AG09309 (cell line): ENCODE measurements around the gene PRELP.

Experiments used
- DNase-seq: peaks from one replicate; pipeline ENCODE4 v3.0.0-alpha.2; 2010; ENCODE audit warnings: low read depth
- H3K4me3 ChIP-seq: 2 replicates; pipeline ENCODE4 v1.5.1; 2011; ENCODE audit warnings: mild to moderate bottlenecking, low read depth, low read length, moderate library complexity; ENCODE audit not compliant: control insufficient read depth
- TF ChIP-seq, protein P1 (sequence below): IDR thresholded peaks from 2 replicates; pipeline ENCODE4 v1.5.1; 2011; ENCODE audit warnings: mild to moderate bottlenecking, low read depth, low read length, inconsistent platforms; ENCODE audit not compliant: insufficient read depth, control insufficient read depth; ENCODE audit errors: missing control alignments

PRELP gene

DNA sequence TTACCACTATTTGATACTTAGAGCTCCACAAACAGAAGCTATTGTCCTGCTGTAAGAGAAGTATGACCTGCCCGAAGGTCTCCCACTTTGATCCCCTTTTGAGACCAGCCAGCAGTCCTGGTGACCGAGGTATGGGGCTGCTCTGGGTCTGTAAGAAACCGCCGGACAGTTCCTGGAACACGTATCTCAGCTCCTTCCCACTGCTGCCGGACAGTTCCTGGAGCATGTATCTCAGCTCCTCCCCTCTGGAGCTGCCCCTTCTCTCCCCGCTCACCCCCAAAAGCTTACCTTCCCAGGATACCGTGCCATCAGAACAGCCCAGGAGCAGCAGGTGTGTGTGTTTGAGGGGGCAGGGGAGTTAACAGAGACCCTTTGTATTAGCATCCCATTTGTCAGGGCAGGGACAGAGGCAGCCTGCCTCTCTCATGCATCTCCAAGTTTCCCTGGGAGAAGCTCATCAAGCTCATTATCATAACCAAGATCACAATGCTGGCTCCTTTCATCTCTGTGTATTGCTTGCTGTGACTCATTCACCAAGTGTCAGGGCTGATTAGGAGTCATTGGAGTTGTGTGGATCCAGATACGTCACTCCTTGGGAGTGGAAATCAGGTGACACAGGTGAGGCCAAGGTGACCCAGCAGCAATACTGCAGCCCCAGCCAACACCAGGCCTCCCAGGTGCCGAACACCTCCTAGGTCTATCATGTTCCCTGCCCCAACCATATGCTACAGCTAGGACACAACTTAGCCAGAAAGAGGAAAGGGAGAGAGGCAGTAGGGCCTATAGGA, 43.6 kb downstream of the PRELP start:
- TF ChIP-seq, protein P1, sequence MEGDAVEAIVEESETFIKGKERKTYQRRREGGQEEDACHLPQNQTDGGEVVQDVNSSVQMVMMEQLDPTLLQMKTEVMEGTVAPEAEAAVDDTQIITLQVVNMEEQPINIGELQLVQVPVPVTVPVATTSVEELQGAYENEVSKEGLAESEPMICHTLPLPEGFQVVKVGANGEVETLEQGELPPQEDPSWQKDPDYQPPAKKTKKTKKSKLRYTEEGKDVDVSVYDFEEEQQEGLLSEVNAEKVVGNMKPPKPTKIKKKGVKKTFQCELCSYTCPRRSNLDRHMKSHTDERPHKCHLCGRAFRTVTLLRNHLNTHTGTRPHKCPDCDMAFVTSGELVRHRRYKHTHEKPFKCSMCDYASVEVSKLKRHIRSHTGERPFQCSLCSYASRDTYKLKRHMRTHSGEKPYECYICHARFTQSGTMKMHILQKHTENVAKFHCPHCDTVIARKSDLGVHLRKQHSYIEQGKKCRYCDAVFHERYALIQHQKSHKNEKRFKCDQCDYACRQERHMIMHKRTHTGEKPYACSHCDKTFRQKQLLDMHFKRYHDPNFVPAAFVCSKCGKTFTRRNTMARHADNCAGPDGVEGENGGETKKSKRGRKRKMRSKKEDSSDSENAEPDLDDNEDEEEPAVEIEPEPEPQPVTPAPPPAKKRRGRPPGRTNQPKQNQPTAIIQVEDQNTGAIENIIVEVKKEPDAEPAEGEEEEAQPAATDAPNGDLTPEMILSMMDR, result no peak
- H3K4me3 ChIP-seq, result no peak overlapping the region
- no peak for DNase-seq

DNA sequence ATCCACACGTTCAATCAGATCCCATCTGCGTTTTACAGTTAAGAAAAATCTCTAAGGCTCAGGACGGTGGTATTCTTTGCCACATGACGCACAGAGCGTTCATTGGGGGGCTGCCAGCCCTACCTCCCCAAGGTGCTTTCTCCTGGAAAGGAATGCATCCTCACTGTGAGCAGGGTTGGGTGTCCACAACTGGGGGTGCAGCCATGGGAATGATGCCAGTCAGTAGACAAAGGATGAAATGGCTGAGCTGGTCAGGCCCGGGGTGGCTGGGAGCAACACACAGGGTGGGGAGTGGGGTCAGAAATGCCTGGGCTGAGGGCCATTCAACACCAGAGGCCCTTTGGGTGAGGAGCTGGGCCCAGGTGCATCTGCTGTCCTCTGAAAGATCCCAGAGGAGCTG, 44.3 kb downstream of the PRELP start:
- TF ChIP-seq, protein P1, result no peak
- DNase-seq, result no peak
- H3K4me3 ChIP-seq, result no peak overlapping the region

DNA sequence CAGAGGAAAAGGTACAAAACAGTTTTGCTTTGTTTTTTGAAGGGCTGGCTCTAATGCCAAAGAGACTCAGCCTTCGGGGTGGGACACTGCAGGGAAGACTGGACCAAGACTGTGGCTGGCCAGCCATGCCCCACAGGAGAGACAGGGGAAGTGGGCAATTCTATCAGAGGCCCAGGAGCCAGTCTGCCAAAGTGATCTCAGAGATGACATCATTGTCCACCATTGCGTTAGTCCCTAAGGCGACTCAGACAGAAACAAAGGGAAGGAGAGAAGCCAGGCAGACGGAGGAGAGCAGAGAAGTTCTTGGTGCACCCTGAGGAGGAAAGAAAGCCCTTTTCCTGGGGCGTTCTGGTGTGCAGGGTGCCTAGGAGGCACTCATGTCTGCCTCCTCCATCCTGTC, 44.7 kb downstream of the PRELP start:
- no peak overlapping the region for H3K4me3 ChIP-seq

DNA sequence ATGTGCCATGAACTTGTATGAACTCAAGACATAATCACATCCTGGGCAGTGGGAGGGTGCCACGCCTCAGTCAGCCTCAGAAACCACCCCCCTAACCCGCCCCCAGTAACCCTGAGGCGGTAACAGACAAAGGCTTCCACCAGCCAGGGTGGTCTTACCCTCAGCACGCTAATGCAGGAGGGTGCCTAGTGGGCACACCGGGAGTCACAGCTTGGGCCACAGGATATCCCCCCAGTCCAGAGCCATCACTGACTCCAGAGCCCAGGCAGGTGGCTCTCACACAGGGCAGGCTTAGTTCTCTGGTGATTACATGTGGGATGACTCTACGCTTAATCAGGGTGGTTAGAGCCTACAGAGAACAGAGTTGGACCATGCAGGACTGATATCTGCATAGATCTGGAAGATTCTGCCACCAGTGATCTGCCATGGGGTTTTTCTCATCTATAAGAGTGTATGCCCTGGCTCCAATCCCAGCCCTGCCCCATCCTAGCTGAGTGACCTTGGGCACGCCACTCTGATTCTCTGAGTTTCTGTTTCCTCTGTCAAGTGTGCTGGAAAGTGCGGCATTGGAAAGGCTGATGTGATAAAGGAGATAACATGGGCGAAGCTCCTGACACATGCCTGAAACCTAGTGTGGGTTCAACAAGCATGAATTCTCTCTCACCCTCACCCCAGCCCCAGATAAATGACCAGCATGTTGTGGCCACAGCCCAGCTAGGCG, 45.6 kb downstream of the PRELP start:
- TF ChIP-seq, protein P1, result no peak
- no peak for DNase-seq
- no peak overlapping the region for H3K4me3 ChIP-seq

More for the DNA sequence above, 44.7 kb downstream of the PRELP start:
- DNase-seq, result no peak
- TF ChIP-seq, protein P1, result no peak

DNA sequence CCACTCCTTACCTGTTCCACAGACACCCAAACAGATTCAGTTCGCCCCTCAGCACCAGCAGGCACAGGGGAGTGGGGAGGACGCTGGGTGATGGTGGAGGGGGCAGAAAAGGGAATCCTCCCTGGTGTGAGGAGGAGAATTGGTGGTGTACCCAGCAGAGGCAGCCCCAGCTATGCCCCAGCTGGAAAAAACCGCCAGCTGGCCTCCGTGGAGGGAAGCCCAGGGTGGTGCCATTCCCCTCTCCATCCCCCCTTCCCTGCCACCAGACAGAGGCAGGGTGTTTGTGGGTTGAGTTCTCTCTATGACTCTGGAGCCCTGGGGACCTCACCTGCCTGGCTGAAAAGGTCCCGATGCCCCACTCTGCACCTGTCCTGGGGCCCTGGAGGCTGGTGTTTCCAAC, 46.2 kb downstream of the PRELP start:
- TF ChIP-seq, protein P1, result no peak
- DNase-seq, result no peak
- no peak overlapping the region for H3K4me3 ChIP-seq

DNA sequence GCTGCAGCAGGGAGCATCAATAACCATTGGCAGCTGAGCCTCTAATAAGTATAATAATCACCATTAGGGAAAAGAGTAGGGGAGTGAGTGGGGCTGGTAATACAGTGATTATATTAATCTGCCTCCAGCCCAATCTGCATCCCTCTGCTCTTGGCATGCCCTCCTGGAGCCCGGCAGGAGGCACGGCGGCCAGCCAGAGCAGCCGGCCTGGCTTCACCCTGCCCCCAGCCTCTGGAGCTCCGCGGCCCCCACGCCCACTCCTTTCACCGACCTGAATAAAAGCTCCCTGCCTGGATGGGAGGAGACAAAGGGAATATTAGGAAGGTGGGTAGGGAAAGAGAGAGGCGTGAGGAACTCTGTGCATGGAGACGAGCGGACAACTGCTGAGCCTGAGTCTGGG, 46.6 kb downstream of the PRELP start:
- no peak overlapping the region for H3K4me3 ChIP-seq
- no peak for DNase-seq
- TF ChIP-seq, protein P1, result no peak
